Tibial nerve (tissue), 4 donors: ENCODE measurements around the gene JAGN1.

Experiments
- CTCF ChIP-seq, 5 experiments: fragments of 200-600 bp in 3 of 5; fragments of 450-650 bp in 2 of 5; sonication (generic) in 3 of 5; IDR thresholded peaks; one replicate each; pipeline ENCODE4 v1.5.1; 2016 to 2019; ENCODE audit warnings: antibody characterized with exemption in 5 of 5, mild to moderate bottlenecking in 3 of 5, moderate library complexity in 2 of 5
- EP300 ChIP-seq, 2 donors: sonication (generic); formaldehyde crosslinking; IDR thresholded peaks; one replicate each; pipeline ENCODE4 v1.6.1; 2017; ENCODE audit warnings: antibody characterized with exemption in 2 of 2, mild to moderate bottlenecking in 1 of 2
- POLR2A ChIP-seq, 2 donors: fragments of 450-650 bp; IDR thresholded peaks; one replicate each; pipeline ENCODE4 v1.6.1; 2017; ENCODE audit warnings: antibody characterized with exemption in 2 of 2, mild to moderate bottlenecking in 2 of 2, moderate library complexity in 2 of 2

GRCh38 chr3:9846931-9847488 is 43.4 kb upstream of the JAGN1 start:
- TF ChIP-seq EP300 (IDR thresholded peaks at IDR 0.05) = no peak
- TF ChIP-seq CTCF (IDR thresholded peaks at IDR 0.05) = no peak
- TF ChIP-seq POLR2A (IDR thresholded peaks at IDR 0.05) = no peak
